ENCODE results near the gene JMJD8. TPM values are rescaled to one million over a fixed set of nuclear protein-coding genes. Genes with fewer than 3 reads are reported as not detected.

Gene JMJD8
- total RNA-seq, 1 donor, result 48.5 TPM

GRCh38 chr16:730666-731509 is 46.8 kb upstream of the JMJD8 start:
- Histone ChIP-seq H3K36me3 (ENCODE audit: insufficient read depth, low read length) (peaks cover 11% of the 10 kb centered on the region), H4K20me1 (ENCODE audit: insufficient read depth, low read length) (peaks cover 4% of the 10 kb centered on the region), H2AFZ (ENCODE audit: low read length) (no peak overlapping the region), H3K27me3 (ENCODE audit: insufficient read depth, low read length) (no peaks in the 10 kb centered on the region), H3K4me1 (ENCODE audit: insufficient read depth, low read length) (peaks cover 5% of the 10 kb centered on the region), H3K79me2 (ENCODE audit: insufficient read depth, low read length) (no peaks in the 10 kb centered on the region), H3K4me2 (ENCODE audit: insufficient read depth, low read length) (no peak overlapping the region), H3K9me3 (ENCODE audit: low read depth, low read length) (no peaks in the 10 kb centered on the region), H3K4me3 (ENCODE audit: insufficient read depth, low read length) (no peak overlapping the region), H3K27ac (ENCODE audit: low read depth, low read length) (no peak overlapping the region)
- no peak for DNase-seq (ENCODE audit: insufficient read length, low spot score, missing footprints)
- no peak for TF ChIP-seq CTCF (IDR thresholded peaks at IDR 0.05; ENCODE audit: extremely low read depth, low read depth, low read length)

DNA sequence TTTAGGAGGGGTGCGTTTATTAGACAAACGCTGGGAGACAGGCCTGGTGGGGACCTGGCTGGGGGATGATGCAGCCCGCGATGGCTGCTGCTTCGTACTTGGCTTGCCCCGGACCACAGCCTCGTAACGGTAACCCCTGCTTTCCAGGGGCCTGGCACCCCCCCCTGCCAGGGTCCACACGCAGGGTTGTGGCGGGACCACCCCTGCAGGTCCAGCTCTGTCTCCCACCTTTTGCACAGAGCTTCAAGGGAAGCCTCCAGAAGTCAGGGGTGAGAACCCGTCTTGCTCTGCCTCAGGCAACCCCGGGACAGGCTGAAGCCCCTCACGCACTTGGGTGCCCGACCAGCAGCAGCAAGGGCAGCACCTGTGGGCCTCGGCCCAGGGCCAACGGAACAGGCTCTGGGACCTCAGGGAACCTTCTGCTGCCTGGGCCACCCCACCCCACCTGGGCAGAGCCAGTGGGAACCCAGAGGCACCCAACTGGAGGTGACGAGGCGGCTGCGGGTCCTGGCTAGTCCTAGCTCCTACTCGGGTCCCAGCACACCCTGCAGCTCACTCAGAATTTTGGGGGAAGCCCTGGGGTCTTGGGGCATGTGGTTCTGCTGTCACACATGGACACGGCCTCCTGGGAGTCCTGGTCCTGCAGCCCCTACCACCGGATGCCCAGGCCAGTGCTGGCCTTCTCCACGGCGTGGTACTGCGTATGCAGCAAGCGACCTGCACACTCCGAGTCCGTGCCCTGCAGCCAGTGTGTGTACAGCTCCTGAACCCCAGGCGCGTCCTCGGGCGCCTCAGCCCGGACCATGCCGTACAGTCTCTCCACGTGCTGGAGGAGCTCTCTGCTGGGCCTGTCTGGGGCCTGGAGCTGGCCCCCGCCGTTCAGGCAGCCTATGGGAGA is 45.9 kb upstream of the JMJD8 start:
- DNase-seq (ENCODE audit: insufficient read length, low spot score, missing footprints), result peak; percentile 87
- H3K27me3 ChIP-seq (ENCODE audit: insufficient read depth, low read length), result no peaks in the 10 kb centered on the region
- peaks cover 4% of the 10 kb centered on the region for H4K20me1 ChIP-seq (ENCODE audit: insufficient read depth, low read length)
- no peak overlapping the region for H3K4me3 ChIP-seq (ENCODE audit: insufficient read depth, low read length)
- H3K4me2 ChIP-seq (ENCODE audit: insufficient read depth, low read length), result no peak overlapping the region
- no peak overlapping the region for H3K27ac ChIP-seq (ENCODE audit: low read depth, low read length)
- H3K79me2 ChIP-seq (ENCODE audit: insufficient read depth, low read length), result no peaks in the 10 kb centered on the region
- peaks cover 6% of the 10 kb centered on the region for H3K36me3 ChIP-seq (ENCODE audit: insufficient read depth, low read length)
- H2AFZ ChIP-seq (ENCODE audit: low read length), result no peak overlapping the region
- no peaks in the 10 kb centered on the region for H3K9me3 ChIP-seq (ENCODE audit: low read depth, low read length)
- no peak for TF ChIP-seq CTCF (IDR thresholded peaks at IDR 0.05; ENCODE audit: extremely low read depth, low read depth, low read length)
- peaks cover 5% of the 10 kb centered on the region for H3K4me1 ChIP-seq (ENCODE audit: insufficient read depth, low read length)

DNA sequence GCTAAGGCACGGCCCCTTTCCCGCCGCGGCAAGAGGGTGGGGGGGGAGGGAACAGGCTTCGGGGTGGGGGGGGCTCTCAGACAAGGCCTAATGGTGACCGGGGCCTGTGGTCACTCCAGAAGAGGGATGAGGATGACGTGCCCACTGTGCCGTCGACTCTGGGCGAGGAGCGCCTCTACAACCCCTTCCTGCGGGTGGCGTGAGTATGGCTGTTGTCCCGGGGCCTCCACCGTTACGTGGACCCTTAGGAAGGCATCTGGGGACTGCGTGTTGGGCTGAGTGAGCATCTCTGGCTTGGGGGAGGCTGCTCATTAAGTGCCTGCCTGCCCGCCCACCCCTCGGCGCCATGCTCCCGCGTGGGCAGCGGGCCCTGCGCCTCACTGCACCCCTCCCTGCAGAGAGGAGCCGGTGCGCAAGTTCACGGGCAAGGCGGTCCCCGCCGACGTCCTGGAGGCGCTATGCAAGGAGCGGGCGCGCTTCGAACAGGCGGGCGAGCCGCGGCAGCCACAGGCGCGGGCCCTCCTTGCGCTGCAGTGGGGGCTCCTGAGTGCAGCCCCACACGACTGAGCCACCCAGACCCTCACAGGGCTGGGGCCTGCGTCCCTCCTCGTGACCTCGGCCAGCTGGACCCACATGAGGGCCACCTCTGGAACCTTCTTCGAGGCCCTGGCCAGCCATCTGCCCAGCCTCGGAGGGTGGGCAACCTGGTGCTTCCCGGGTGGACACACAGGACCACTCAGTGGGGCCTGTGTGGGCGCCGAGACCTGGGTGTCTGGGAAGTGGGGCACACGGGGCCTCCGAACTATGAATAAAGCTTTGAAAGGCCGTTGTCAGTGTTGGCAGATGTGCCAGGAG is 45.0 kb upstream of the JMJD8 start:
- Histone ChIP-seq H3K27ac (ENCODE audit: low read depth, low read length) (no peak overlapping the region), H3K4me2 (ENCODE audit: insufficient read depth, low read length) (no peak overlapping the region), H3K79me2 (ENCODE audit: insufficient read depth, low read length) (no peaks in the 10 kb centered on the region), H3K27me3 (ENCODE audit: insufficient read depth, low read length) (no peaks in the 10 kb centered on the region), H3K9me3 (ENCODE audit: low read depth, low read length) (no peaks in the 10 kb centered on the region), H2AFZ (ENCODE audit: low read length) (no peak overlapping the region), H3K36me3 (ENCODE audit: insufficient read depth, low read length) (peaks cover 2% of the 10 kb centered on the region), H4K20me1 (ENCODE audit: insufficient read depth, low read length) (peaks cover 4% of the 10 kb centered on the region), H3K4me3 (ENCODE audit: insufficient read depth, low read length) (no peak overlapping the region), H3K4me1 (ENCODE audit: insufficient read depth, low read length) (peaks cover 5% of the 10 kb centered on the region)
- no peak for TF ChIP-seq CTCF (IDR thresholded peaks at IDR 0.05; ENCODE audit: extremely low read depth, low read depth, low read length)
- peak; percentile 83 for DNase-seq (ENCODE audit: insufficient read length, low spot score, missing footprints)
